Left renal pelvis (tissue), 4 donors: ENCODE results near the gene FCGR3B. TPM values are rescaled to one million over a fixed set of nuclear protein-coding genes. Genes with fewer than 3 reads are reported as not detected.
"Not testable (repeated sequence)": the region's sequence is repeated elsewhere in the genome, so short reads cannot be mapped to it uniquely, and the experiment has no call there.

Experiments used
- DNase-seq, 4 donors: peaks; one replicate each; pipeline ENCODE4 v3.0.0-alpha.2; 2013; ENCODE audit warnings: low read depth in 4 of 4, low spot score in 3 of 4
- polyA plus RNA-seq, 4 donors: library from polyadenylated mRNA; unstranded; fragments of 120-200 nt; gene quantifications; one replicate each; pipeline ENCODE4 v1.2.1, GENCODE V29; 2013; ENCODE audit not compliant: insufficient read length in 4 of 4

FCGR3B gene
- polyA plus RNA-seq, 4 donors, result 0.26 to 2.6 (median 0.93) TPM; not detected in 1

DNA sequence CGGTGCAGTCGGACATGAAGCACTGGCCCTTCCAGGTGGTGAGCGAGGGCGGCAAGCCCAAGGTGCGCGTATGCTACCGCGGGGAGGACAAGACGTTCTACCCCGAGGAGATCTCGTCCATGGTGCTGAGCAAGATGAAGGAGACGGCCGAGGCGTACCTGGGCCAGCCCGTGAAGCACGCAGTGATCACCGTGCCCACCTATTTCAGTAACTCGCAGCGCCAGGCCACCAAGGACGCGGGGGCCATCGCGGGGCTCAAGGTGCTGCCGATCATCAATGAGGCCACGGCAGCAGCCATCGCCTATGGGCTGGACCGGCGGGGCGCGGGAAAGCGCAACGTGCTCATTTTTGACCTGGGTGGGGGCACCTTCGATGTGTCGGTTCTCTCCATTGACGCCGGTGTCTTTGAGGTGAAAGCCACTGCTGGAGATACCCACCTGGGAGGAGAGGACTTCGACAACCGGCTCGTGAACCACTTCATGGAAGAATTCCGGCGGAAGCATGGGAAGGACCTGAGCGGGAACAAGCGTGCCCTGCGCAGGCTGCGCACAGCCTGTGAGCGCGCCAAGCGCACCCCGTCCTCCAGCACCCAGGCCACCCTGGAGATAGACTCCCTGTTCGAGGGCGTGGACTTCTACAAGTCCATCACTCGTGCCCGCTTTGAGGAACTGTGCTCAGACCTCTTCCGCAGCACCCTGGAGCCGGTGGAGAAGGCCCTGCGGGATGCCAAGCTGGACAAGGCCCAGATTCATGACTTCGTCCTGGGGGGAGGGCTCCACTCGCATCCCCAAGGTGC lies 24.2 kb downstream of the FCGR3B start:
- not testable (repeated sequence) for DNase-seq

GRCh38 chr1:161605762-161606540 lies 25.0 kb downstream of the FCGR3B start:
- not testable (repeated sequence) for DNase-seq

DNA sequence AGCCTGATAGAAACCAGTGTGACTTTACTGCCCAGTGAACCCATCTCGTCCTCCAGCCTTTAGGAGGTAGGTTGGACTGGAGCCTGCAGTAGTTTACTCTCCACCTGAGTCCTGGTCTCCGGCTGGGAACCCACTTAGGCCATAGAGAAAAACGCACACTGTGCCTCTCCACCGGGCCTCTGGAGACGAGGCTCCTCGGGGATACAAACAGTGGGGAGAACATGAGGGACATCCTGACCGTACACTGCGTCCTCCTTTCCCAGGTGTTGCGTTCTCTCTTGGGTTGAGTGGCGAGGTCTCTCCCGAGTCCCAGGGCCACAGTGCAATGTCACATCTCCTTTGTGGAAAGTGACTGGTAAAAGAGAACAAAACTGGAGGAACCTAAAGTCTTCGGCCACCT lies 26.0 kb downstream of the FCGR3B start:
- not testable (repeated sequence) for DNase-seq

- not testable (repeated sequence) for DNase-seq
These were observed 33.9 kb downstream of the FCGR3B start for GRCh38 chr1:161597077-161597476.

GRCh38 chr1:161595583-161595982 lies 35.4 kb downstream of the FCGR3B start:
- DNase-seq, result not testable (repeated sequence)

DNA sequence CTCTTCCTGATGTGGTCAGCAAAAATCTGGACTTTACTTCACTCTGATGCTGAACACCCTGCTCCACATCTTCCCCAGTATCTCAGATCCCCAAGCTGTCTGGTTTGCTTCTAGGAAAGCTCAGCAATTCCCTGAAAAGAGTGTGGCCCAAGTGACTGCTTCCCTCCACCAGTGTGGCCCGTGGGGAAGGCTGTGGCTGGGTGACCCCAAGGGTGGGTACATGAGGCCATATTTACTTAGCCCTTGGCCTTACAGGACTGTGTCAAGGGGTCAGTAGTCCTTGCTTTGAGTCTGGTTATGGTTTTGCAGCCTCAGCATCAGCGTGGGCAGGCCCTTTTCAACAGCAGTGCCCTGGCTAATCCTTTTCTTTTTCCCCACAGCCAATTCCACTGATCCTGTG lies 35.8 kb downstream of the FCGR3B start:
- DNase-seq, result not testable (repeated sequence)

DNA sequence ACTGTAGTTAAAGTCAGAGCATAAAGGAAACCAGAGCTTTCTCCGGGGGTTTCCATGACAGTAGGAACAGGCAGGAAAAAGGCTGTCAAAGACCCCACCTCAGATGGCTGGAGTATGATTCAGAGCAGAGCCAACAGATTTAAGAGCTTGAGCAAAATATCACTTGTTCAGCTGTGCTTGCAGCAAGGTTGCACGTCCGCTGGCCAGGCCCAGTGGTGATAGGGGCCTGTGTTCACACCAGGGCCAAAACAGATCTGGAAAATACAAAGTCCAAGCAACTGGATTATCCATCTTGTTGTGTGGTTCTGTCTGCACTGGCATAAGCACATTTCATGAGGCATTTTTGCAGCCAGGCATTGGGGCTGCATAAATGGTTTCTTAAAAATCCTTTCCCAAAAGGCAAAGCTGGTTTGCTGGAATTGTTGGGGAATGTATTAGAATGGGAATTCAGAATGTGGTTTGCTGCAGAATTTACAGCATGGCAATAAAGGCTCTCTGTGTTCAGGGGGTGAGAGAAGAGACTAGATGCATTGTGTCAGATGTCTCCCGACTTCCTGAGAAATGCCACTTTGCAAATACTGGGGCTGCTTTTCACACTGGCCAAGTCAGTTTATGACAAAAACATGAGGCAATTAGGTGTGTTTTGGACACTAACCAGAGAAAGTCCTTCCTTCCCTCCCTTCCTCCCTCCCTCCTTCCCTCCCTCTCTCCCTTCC lies 36.5 kb downstream of the FCGR3B start:
- not testable (repeated sequence) for DNase-seq

GRCh38 chr1:161593092-161593755 lies 37.8 kb downstream of the FCGR3B start:
- not testable (repeated sequence) for DNase-seq

DNA sequence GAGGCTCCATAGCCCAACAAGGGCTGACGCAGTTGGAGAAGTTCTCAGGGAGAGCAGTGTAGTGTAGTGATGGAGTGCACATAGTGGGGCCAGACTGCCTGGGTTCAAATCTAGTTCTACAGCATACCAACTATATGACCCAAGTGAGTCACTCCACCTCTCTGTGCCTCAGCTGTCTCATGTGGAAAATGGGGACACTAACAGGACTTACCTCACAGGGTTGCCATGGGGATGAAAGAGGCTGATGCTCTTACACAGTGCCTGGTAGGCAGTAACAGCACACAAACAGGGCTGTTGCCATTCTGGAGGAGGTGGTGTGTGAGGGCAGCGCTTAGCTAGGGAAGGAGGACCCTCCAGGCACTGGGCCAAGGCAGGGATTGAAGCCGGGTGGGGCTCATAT lies 38.4 kb downstream of the FCGR3B start:
- not testable (repeated sequence) for DNase-seq

DNA sequence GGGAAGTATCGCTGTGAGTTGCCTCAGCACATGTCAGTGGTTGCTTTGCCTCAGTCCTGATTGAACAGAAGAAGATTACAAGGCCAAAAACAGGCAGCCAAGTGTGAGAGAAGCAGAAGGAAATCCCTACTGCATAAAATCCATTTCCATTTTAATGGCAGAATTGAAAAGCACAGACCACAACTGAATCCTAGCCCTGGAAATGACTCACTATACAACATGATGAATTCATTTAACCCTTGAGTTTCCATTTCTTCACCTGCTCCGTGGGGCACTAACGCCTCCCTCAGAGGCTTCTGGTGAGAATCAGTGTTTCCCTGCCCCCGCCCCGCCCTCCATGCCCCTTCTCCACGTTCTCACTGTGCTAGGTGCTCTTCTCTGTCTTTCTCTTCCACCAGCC lies 41.1 kb downstream of the FCGR3B start:
- not testable (repeated sequence) for DNase-seq

GRCh38 chr1:161589365-161589764 lies 41.6 kb downstream of the FCGR3B start:
- DNase-seq, result not testable (repeated sequence)

DNA sequence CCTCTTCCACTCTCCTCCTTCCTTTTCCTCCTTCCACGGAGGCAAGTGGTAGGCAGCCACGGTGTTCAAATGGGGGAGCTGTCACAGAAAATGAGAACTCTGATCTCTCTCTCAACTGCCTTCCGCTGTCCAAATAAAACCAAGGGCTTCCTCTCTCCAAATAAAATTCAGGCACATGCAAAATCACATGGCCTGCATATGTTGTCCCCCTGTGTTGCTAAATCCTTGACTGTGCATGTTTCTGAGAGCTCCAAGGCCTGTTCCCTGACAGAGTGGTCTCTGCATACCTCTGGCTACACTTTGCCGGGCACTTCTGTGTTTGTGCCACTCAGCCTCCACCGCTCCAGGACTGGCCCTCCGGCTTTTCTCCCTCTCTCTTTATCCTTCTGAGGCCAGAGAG lies 42.4 kb downstream of the FCGR3B start:
- not testable (repeated sequence) for DNase-seq

DNA sequence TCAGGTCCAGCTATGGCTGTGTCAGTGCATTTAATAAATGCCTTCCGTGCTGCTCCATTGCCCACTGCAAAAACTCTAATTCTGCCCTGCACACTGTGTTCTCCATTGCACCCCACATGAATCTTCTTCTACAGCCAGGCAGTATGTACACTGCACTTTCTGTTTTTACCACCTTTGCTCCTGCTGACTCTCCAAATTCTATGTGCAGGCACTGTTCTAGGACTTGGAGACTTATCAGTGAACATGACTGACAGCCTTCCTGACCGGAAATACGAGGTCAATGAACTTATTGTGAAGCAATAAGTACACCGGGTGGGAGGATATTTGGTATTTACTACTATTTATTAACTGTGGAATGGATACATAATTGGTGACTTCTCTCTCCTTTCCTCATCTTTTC lies 48.1 kb downstream of the FCGR3B start:
- DNase-seq, result not testable (repeated sequence)

DNA sequence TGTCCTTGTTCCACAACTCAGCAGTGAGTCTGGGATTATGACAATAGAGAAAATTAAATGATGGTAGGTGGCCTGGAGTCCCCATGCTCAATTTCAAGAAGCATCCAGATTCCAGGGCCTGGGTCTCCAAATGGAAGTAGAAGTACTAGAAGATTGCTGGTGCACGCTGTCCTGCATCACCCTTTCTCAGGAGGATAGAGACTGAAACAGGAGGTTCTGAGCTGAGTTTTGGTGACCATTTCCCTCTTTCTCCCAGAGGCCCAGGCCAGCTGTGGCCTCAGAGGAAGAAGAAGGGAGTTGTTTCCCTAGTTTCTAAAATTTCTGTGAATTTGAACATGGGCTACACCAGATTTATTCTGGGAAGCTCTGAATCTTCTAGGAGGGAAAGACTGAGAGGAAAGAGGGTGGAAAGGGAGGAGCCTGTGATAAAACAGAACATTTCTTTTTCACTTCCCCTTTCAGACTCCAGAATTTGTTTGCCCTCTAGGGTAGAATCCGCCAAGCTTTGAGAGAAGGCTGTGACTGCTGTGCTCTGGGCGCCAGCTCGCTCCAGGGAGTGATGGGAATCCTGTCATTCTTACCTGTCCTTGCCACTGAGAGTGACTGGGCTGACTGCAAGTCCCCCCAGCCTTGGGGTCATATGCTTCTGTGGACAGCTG lies 50.0 kb downstream of the FCGR3B start:
- not testable (repeated sequence) for DNase-seq

GRCh38 chr1:161579856-161580507 lies 51.0 kb downstream of the FCGR3B start:
- not testable (repeated sequence) for DNase-seq

DNA sequence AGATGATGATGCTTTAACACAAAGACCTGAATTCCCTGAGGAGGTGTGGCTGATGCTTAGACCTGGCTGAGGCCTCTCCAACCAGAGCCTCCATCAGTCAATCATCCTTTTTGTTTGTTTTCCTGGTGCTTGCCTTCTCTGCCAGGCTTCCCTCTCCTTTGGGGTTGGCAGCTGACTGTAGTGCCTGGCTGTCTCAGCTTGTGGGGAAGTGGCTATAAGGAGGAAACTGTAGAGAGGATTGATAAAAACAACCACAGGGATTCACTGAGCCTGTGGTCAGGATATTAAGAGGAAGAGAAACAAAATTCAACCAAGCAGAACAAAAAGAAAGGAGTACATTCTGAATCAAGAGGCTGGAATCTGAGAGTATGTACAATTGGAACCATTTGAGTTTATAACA lies 54.3 kb downstream of the FCGR3B start:
- not testable (repeated sequence) for DNase-seq
